DOHH2 (cell line): Measurements from ENCODE around the gene MAPKAPK2.

Experiments used
- CTCF ChIP-seq: fragments of 200-600 bp; sonication (generic); IDR thresholded peaks from one replicate; pipeline ENCODE4 v1.5.1; 2014; ENCODE audit warnings: antibody characterized with exemption, mild to moderate bottlenecking, low read depth, low read length; ENCODE audit not compliant: poor library complexity, severe bottlenecking
- EZH2phosphoT487 ChIP-seq: fragments of 200-600 bp; sonication (generic); IDR thresholded peaks from 2 replicates; pipeline ENCODE4 v1.6.1; 2017; ENCODE audit warnings: borderline replicate concordance, mild to moderate bottlenecking, antibody characterized with exemption, low read length, moderate library complexity, mixed read lengths

- TF ChIP-seq CTCF (no peak), EZH2phosphoT487 (no peak)
These were observed 5.8 kb downstream of the MAPKAPK2 start for GRCh38 chr1:206690516-206690915.
